Stimulated activated CD4-positive, alpha-beta T cell treated with anti-CD3 and anti-CD28 coated beads, TNF-alpha, amount 100 ng/mL, for 1 hour (primary cell): ENCODE measurements around the gene CTDSP1.

ENCODE experiments used
- DNase-seq, 3 donors: peaks; one replicate each; pipeline ENCODE4 v3.0.0-alpha.2; 2020; ENCODE audit warnings: low read depth in 3 of 3, low spot score in 1 of 3

The CTDSP1 gene, protein sequence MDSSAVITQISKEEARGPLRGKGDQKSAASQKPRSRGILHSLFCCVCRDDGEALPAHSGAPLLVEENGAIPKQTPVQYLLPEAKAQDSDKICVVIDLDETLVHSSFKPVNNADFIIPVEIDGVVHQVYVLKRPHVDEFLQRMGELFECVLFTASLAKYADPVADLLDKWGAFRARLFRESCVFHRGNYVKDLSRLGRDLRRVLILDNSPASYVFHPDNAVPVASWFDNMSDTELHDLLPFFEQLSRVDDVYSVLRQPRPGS

DNA sequence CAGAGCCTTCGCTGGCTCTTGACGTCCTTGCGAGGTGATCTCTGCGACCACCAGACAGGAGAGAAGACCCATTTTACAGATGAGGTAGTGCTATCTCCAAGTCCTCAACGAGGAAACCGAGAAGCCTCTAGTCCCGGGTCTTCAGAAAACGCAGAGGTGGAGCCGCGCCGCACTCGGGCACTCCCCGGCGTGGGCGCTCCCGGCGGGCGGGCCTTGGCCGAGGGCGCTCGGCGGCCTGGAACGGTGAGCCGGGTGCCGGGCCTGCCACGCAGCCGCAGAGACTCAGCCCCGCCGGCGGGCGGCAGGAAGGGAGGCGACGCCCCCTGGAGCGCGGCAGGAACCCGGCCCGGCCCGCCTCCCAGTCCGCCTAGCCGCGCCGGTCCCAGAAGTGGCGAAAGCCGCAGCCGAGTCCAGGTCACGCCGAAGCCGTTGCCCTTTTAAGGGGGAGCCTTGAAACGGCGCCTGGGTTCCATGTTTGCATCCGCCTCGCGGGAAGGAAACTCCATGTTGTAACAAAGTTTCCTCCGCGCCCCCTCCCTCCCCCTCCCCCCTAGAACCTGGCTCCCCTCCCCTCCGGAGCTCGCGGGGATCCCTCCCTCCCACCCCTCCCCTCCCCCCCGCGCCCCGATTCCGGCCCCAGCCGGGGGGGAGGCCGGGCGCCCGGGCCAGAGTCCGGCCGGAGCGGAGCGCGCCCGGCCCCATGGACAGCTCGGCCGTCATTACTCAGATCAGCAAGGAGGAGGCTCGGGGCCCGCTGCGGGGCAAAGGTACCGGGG, at the start of gene CTDSP1:
Gene CTDSP1 (plus strand): TSS at position 478 of the 776 bp plus-strand sequence. CDS start 223 bp downstream, at position 701.
- peak; percentile 78 to 83 (median 79) for DNase-seq

DNA sequence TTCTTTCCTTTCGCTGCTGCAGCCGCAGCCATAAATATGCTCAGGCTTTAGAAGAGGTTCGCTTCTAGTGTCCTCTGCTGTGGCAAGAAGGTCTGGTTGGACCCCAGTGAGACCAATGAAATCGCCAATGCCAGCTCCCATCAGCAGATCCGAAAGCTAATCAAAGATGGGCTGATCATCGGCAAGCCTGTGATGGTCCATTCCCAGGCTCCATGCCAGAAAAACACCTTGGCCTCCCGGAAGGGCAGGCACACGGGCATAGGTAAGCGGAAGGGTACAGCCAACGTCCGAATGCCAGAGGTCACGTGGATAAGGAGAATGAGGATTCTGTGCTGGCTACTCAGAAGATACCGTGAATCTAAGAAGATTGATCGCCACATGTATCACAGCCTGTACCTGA, 45.6 kb upstream of the CTDSP1 start:
- DNase-seq = no peak

DNA sequence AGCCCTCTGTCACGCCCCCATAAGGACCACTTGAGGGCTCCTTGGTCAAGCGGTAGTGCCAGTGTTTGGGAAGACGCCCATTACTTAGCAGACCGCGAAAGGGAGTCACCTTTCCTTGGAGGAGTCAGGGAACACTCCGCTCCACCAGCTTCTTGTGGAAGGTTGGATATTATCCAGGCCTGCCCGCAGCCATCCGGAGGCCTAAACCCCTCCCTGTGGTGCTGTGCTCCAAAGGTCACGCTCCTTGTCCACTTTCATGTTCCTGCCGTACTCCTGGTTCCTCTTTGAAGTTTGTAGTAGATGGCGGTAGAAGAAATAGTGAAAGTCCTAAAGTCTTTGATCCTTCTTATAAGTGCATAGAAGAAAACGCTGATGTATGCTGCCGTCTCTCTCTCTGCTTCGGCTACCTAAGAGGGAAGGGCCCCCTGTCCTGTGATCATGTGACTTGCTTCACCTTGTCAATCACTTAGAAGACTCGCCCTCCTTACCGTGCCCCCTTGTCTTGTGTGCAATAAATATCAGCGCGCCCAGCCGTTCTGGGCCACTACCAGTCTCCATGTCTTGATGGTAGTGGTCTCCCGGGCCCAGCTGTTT, 44.7 kb upstream of the CTDSP1 start:
- no peak for DNase-seq

DNA sequence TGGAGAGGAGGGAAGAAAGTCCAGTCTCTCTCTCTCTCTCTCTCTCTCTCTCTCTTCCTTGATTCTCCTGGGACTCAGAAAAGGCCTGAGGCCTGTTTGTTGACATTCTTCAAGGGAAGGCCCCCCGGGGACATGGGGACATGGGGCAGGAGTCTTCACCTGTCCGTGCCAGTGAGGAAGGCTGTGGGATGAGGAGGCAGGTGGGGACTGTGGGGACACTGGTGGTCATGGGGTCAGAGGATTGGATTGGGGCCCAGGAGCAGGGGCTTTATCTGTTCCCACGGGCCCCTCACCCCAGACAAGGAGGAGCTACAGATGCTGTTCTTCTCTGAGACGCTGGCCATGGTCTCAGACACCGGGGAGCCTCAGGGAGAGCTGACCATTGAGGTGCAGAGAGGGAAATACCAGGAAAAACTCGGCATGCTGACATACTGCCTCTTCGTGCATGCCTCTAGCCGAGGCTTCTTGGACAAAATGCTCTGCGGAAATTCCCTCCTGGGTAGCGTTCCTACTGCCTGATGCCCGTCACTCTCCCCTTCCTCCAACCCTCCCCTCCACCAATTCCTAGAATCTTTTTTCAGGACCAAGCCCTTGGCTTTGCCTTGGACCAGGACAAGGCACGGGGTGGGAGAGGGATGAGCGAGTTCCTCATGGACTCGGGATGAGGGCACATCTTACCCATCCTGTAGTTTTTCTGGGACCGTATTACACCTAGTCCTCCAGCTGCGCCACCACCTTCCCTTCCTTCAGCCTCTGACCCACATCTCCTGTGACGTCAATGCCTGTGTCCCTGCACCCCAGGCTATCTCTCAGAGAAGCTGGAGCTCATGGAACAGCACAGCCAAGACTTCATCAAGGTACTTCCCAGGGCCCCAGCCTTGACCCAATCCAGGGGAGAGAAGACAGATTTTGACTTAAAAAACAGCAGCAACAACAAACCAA, 42.2 kb upstream of the CTDSP1 start:
- no peak for DNase-seq

DNA sequence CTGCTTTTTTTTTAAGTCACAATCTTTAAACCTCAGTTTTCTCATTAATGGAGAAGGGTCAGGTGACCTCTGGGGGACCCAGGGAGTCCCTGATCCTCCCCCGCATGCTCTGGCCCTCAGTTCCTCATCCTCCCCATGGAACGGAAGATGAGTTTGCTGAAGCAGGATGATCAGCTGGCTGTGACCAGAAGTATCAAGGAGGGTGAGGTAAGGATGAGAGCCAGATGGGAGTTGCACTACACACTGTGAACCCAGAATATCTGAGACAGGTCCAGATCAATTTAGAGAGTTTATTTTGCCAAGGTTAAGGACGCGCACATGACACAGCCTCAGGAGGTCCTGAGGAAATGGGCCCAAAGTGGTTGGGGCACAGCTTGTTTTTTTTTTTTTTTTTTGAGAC, 39.2 kb upstream of the CTDSP1 start:
- DNase-seq = no peak

DNA sequence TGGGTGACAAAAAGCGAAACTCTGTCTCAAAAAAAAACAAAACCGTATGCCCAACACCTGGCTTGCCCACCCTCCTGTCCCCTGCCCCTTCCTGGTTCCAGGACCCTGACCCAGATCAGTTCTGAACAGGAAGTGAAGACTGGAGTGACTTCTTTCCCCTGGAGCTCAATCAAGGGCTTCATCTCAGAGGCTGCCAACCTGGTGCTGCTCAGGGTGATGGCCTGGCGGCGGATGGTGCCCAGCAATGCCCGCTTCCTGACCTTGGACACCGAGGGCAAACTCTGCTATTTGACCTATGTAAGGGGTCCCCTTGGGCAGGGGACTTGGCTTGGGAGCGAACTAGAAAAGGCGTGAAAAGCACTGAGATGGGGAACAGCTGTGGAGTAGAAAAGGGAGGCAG, 37.1 kb upstream of the CTDSP1 start:
- DNase-seq = no peak

DNA sequence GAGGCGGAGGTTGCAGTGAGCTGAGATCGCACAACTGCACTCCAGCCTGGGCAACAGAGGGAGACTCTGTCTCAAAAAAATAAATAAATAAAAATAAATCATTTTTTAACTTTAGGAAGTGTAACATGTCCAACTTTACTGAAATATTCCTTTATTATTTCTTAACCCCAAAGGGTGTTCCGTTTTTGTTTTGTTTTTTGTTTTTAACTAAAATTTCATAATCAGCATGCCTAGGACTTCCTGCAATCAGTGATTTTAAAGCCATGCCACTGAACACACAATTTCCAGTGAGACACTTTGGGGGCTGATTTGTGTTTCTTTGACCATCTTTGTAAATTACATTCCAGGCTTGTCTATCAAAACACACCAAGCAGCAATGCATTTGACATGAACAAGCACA, 35.9 kb upstream of the CTDSP1 start:
- DNase-seq = no peak

DNA sequence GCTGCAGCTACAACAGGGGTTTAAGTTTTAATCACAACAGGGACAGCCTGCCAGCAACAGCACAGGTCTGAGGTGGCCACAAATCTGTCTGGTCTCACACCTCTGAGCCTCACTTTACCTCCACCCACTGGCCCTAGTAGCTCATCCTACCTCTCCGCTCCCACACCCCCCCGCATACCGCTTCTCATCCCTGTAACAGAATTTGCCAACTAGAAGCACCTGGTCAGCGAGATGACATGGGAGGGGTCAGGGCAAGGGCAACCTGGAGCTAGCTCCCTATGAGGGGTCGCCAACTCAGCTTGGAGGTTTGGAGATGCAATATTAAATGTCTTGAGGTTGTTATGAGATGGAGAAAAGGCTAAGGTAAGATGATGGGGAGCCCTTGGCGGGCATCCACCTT, 35.5 kb upstream of the CTDSP1 start:
- no peak for DNase-seq

DNA sequence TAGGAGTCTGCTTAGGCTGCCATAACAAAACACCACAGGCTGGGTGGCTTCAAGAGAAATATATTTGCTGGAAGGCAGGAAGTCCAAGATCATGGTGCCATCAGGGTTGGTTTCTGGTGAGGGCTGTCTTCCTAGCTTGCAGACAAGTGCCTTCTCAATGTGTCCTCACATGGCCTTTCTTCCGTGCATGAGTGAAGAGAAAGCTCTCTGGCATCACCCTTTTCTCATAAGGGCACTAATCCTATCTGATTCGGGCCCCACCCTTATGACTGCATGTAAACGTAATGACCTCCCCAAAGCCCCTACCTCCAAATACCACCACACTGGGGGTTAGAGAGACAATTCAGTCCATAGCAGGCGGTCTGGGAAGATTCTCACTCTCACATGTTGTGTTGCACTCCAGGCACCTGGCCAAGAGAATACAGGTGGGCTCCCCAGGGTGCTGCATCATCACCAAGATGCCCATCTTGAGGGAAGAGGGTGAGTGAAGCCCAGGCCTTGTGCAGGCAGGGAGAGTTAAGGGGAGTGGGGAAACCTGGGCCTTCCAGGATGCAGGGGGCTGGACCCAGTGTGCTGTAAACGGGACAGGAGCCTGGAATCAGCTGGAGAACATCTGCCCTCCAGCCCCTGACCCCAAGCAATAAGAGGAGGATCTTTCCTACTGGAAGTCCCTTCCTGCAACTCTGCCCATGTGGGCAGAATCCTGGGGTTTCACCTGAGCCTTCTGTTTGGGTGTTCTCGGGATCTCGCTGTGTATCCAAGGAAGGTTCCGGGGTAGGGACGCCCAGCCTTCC, 32.9 kb upstream of the CTDSP1 start:
- DNase-seq = no peak

DNA sequence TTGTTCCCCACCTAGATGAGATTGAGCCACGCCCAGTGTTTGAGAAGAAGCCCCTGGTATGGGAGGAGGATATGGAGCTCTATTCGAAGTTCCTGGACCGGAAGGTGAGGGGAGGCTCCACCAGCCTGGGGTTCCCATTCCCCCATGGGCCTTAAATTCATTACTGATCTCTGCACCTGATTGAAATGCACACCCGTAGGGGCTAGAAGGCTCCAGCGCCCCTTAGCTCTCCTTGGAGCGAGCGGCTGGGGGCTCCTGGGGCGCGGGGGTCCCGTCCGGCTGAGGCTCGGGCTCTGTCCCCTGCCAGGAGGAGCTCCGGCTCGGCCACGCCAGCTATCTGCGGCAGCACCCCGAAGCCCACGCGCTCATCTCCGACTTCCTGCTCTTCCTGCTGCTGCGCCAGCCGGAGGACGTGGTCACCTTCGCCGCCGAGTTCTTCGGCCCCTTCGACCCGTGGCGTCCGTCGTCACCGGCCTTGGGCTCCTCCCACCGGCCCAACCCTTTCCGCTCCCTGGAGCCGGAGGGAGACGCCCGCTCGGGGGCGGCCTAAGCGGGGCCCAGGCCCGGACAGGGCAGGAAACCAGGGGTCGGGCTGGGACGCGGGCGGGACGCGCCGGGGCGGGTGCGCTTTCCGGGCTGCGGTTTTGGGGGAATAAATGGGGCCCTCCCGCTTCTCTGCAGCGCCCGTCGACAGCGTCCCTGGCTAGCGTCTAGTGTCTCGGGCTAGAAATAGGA, 32.1 kb upstream of the CTDSP1 start:
- peak; percentile 33 to 57 (median 44) for DNase-seq

DNA sequence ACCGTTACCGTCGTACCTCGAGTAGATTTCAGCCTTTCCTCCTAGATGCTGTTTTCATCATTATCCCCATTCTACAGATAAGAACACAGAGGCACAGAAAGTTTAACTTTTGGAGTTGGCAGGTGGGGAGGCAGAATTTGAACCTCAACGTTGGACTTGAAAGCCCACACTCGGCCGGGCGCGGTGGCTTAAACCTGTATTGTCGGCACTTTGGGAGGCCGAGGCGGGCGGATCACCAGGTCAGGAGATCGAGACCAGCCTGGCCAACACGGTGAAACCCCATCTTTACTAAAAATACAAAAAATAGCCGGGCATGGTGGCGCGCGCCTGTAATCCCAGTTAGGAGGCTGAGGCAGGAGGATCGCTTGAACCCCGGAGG, 31.5 kb upstream of the CTDSP1 start:
- DNase-seq = no peak

DNA sequence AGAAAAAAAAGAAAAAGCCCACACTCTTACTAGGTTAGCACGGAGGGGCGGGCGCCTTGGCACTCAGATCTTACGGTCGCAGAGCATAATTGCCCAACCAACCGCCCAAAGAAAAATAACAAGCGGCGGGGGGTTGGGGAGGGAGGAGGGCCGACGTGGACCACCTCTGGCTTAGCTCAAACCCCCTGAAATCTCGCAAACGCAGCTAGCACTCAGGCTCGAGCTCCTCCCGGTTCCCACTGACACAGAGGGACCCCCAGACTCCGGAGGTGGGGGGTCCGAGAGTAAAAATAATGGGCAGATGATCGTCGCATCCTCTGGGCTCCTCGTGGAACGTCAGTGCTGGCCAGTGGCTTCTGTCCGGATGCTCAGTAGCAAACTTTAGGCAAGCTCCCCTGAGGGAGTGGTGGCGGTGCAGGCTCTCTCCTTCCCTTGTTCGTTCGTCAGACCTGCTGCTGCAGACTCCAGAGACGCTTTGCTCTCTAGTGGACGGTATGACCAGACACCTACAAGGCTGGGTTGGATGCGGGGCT, 31.0 kb upstream of the CTDSP1 start:
- no peak for DNase-seq

DNA sequence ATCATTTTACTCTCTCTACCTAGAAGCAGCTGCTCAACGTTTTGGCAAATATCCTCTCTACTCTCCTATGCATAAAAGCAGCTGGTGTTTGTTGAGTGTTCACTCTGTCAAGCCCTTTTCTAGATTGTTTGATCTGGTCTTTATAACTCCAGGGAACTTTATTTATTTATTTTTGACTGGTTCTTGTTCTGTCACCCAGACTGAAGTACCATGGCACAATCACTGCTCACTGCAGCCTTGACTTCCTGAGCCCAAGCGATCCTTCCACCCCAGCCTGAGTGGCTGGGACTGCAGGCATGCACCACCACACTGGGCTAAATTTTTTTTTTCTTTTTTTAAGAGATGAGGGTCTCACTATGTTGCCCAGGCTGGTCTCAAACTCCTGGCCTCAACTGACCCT, 30.3 kb upstream of the CTDSP1 start:
- DNase-seq = no peak

DNA sequence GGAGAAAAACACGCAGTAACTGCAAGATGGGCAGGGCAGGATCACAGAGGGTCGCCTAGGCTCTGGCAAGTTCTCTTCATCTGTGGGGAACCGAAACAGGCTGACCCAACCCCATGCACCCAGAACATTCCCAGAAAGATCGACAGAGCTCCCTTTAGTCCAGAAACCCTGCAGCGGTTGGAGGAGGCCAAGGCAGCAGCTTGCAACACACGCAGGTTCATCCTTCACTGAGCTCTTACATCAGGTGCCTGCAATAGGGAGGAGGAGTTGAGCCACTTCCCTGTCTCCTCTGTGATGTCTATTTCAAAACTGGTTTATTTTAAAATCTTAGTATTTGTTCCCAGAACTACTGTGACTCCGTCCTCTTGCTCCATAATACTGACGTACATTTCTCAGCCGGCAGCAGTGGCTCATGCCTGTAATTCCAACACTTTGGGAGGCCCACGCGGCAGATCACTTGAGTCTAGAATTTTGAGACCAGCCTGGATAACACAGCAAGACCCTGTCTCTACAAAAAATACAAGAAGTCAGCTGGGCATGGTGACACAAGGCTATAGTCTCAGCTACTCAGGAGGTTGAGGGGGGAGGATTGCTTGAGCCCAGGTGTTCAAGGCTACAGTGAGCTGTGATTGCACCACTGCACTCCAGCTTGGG, 29.1 kb upstream of the CTDSP1 start:
- no peak for DNase-seq

DNA sequence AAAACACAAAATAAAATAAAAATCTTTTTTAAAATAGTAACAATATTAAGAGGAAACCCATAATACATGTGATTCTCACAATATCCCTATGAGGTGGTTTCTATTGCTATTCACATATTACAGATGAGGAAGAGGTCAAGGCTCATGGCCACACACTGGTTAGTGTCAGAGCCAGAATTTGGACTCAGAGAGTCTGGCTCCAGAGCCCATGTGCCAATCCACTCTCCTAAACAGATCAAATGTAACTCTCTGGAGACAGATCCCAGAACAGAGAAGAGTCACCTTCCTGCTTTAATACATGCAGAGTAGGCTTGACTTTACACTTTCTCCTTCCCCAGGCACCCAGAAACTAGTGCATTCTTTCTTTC, 27.7 kb upstream of the CTDSP1 start:
- no peak for DNase-seq

DNA sequence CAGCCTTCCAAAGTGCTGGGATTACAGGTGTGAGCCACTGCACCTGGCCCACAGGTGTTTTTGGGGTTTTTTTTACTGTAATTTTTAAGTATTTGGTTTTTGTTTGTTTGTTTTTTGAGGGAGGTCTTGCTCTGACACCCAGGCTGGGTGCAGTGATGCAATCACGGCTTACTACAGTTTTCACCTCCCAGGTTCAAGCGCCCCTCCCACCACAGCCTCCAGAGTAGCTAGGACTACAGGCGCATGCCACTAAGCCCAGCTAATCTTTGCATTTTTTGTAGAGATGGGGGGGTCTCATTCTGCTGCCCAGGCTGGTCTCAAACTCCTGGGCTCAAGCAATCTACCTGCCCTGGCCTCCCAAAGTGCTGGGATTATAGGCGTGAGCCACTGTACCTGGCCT, 24.9 kb upstream of the CTDSP1 start:
- DNase-seq = no peak

DNA sequence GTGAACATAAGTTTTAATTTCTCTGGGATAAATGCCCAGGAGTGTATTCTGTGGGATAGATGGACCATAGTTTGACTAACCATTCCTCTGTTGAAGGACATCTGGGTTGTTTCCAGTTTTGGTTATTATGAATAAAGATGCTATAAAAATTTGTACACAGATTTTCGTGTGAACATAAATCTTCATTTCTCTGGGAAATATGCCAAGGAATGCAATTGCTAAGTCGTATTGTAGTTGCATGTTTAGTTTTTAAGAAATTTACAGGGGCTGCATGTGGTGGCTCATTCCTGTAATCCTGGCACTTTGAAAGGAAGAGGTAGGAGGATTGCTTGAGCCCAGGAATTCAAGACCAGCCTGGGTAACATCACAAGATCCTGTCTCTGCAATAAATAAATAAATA, 24.5 kb upstream of the CTDSP1 start:
- no peak for DNase-seq

DNA sequence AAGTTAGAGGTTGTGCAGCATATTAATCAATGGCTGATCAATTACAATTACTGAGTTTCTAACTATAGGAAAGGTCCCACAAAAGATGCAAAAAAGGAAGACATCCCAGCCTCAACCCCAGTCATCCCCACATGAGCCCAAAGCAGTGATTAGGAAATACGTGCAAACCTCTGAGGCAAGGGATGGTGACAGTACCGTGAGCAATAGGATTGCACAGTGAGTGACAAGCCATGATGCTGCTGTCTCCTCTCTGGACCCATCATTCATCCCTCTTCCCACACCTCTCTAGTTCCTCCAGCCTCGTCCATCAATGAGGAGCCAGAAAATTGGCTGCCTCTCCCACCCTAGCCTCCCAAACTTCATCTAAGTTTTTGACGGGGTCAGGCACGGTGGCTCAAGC, 21.6 kb upstream of the CTDSP1 start:
- no peak for DNase-seq

DNA sequence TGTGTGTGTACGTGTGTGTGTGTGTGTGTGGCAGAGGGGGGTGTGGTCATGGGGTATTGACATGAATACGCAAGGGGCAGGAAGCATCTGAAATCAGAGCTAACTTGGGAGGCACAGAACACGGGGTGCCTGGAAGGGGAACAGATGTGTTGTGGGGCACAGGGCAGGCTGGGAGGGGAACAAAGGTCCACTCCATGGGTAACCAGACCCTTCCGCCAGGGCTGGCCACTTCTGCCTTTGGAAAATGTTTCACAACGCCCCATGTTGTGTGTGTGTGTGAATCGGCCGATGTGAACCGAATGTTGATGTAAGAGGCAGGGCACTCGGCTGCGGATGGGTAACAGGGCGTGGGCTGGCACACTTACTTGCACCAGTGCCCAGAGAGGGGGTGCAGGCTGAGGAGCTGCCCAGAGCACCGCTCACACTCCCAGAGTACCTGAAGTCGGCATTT, 17.7 kb upstream of the CTDSP1 start, which contains the start of gene SLC11A1:
Gene SLC11A1 (plus strand): TSS at position 358 of the 451 bp plus-strand sequence. CDS start 96 bp downstream, outside the sequence.
- no peak for DNase-seq
